ENCODE measurements around the gene ZSWIM3.

GRCh38 chr20:45841407-45842129 lies 15.8 kb upstream of the ZSWIM3 start:
- TF ChIP-seq ZSCAN30 (CRISPR knock-in tag; IDR thresholded peaks at IDR 0.05) (no peak), NPAS2 (CRISPR knock-in tag; IDR thresholded peaks at IDR 0.05; ENCODE audit: borderline replicate concordance) (no peak), ZNF18 (CRISPR knock-in tag; IDR thresholded peaks at IDR 0.05; ENCODE audit: insufficient replicate concordance) (no peak), FOSL2 (CRISPR knock-in tag; IDR thresholded peaks at IDR 0.05) (no peak), ZNF333 (CRISPR knock-in tag; IDR thresholded peaks at IDR 0.05; ENCODE audit: borderline replicate concordance) (no peak), NR2C2 (CRISPR knock-in tag; IDR thresholded peaks at IDR 0.05; ENCODE audit: borderline replicate concordance) (no peak), POLR2AphosphoS5 (IDR thresholded peaks at IDR 0.05; ENCODE audit: low read depth, low read length) (no peak), RXRA (CRISPR knock-in tag; IDR thresholded peaks at IDR 0.05) (no peak)
- TF ChIP-seq, protein P1, sequence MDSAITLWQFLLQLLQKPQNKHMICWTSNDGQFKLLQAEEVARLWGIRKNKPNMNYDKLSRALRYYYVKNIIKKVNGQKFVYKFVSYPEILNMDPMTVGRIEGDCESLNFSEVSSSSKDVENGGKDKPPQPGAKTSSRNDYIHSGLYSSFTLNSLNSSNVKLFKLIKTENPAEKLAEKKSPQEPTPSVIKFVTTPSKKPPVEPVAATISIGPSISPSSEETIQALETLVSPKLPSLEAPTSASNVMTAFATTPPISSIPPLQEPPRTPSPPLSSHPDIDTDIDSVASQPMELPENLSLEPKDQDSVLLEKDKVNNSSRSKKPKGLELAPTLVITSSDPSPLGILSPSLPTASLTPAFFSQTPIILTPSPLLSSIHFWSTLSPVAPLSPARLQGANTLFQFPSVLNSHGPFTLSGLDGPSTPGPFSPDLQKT (CRISPR knock-in tag; IDR thresholded peaks at IDR 0.05; ENCODE audit: borderline replicate concordance), result no peak
- TF ChIP-seq, protein P2, sequence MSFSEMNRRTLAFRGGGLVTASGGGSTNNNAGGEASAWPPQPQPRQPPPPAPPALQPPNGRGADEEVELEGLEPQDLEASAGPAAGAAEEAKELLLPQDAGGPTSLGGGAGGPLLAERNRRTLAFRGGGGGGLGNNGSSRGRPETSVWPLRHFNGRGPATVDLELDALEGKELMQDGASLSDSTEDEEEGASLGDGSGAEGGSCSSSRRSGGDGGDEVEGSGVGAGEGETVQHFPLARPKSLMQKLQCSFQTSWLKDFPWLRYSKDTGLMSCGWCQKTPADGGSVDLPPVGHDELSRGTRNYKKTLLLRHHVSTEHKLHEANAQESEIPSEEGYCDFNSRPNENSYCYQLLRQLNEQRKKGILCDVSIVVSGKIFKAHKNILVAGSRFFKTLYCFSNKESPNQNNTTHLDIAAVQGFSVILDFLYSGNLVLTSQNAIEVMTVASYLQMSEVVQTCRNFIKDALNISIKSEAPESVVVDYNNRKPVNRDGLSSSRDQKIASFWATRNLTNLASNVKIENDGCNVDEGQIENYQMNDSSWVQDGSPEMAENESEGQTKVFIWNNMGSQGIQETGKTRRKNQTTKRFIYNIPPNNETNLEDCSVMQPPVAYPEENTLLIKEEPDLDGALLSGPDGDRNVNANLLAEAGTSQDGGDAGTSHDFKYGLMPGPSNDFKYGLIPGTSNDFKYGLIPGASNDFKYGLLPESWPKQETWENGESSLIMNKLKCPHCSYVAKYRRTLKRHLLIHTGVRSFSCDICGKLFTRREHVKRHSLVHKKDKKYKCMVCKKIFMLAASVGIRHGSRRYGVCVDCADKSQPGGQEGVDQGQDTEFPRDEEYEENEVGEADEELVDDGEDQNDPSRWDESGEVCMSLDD (CRISPR knock-in tag; IDR thresholded peaks at IDR 0.05; ENCODE audit: borderline replicate concordance), result no peak
- TF ChIP-seq, protein P3, sequence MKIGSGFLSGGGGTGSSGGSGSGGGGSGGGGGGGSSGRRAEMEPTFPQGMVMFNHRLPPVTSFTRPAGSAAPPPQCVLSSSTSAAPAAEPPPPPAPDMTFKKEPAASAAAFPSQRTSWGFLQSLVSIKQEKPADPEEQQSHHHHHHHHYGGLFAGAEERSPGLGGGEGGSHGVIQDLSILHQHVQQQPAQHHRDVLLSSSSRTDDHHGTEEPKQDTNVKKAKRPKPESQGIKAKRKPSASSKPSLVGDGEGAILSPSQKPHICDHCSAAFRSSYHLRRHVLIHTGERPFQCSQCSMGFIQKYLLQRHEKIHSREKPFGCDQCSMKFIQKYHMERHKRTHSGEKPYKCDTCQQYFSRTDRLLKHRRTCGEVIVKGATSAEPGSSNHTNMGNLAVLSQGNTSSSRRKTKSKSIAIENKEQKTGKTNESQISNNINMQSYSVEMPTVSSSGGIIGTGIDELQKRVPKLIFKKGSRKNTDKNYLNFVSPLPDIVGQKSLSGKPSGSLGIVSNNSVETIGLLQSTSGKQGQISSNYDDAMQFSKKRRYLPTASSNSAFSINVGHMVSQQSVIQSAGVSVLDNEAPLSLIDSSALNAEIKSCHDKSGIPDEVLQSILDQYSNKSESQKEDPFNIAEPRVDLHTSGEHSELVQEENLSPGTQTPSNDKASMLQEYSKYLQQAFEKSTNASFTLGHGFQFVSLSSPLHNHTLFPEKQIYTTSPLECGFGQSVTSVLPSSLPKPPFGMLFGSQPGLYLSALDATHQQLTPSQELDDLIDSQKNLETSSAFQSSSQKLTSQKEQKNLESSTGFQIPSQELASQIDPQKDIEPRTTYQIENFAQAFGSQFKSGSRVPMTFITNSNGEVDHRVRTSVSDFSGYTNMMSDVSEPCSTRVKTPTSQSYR (CRISPR knock-in tag; IDR thresholded peaks at IDR 0.05; ENCODE audit: borderline replicate concordance), result no peak
- TF ChIP-seq, protein P4, sequence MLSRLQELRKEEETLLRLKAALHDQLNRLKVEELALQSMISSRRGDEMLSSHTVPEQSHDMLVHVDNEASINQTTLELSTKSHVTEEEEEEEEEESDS (CRISPR knock-in tag; IDR thresholded peaks at IDR 0.05; ENCODE audit: borderline replicate concordance), result no peak

Data from HepG2 (cell line).